HepG2 (cell line): Measurements from ENCODE around the gene AFF1. TPM values are rescaled to one million over a fixed set of nuclear protein-coding genes. Genes with fewer than 3 reads are reported as not detected.

Source experiments
- AHDC1 ChIP-seq: sonication (generic); formaldehyde crosslinking; IDR thresholded peaks from 2 replicates; pipeline ENCODE4 v1.5.1; 2020; ENCODE audit warnings: mild to moderate bottlenecking, missing genetic modification reagents, borderline replicate concordance
- GLI4 ChIP-seq: sonication (generic); formaldehyde crosslinking; IDR thresholded peaks from 2 replicates; pipeline ENCODE4 v1.5.1; 2020; ENCODE audit warnings: missing genetic modification reagents, mild to moderate bottlenecking, moderate library complexity, borderline replicate concordance
- HMG20A ChIP-seq: IDR thresholded peaks from 2 replicates; pipeline ENCODE4 v1.6.1; 2016; ENCODE audit warnings: borderline replicate concordance
- KDM5A ChIP-seq: fragments of 200-600 bp; sonication (generic); IDR thresholded peaks from 2 replicates; pipeline ENCODE4 v1.7.0; 2018; ENCODE audit warnings: antibody characterized with exemption, mild to moderate bottlenecking, low read length, borderline replicate concordance
- NPAS2 ChIP-seq: sonication (generic); formaldehyde crosslinking; IDR thresholded peaks from 2 replicates; pipeline ENCODE4 v1.8.0; 2022; ENCODE audit warnings: mild to moderate bottlenecking, missing genetic modification reagents, borderline replicate concordance
- NRL ChIP-seq: sonication (generic); formaldehyde crosslinking; IDR thresholded peaks from 2 replicates; pipeline ENCODE4 v1.5.0; 2020; ENCODE audit warnings: missing genetic modification reagents, mild to moderate bottlenecking, moderate library complexity, borderline replicate concordance
- REPIN1 ChIP-seq: sonication (generic); formaldehyde crosslinking; IDR thresholded peaks from 2 replicates; pipeline ENCODE4 v1.8.0; 2022; ENCODE audit warnings: missing genetic modification reagents, low read depth, mild to moderate bottlenecking, borderline replicate concordance
- SOX6 ChIP-seq, 2 experiments: fragments of 450-650 bp in 1 of 2; sonication (generic) in 1 of 2; formaldehyde crosslinking in 1 of 2; IDR thresholded peaks; 2 replicates each; pipeline versions ENCODE4 v1.4.0 to v1.6.1; 2017 to 2020; ENCODE audit warnings: antibody characterized with exemption in 1 of 2, mild to moderate bottlenecking in 1 of 2, missing genetic modification reagents in 1 of 2
- ZFP36L2 ChIP-seq: sonication (generic); formaldehyde crosslinking; IDR thresholded peaks from 2 replicates; pipeline ENCODE4 v1.4.0; 2020; ENCODE audit warnings: missing genetic modification reagents
- ZNF543 ChIP-seq: sonication (generic); formaldehyde crosslinking; IDR thresholded peaks from 2 replicates; pipeline ENCODE4 v1.4.0; 2020; ENCODE audit warnings: mild to moderate bottlenecking, missing genetic modification reagents
- ZNF775 ChIP-seq: sonication (generic); formaldehyde crosslinking; IDR thresholded peaks from 2 replicates; pipeline ENCODE4 v1.4.0; 2020; ENCODE audit warnings: missing genetic modification reagents, mild to moderate bottlenecking, moderate library complexity, borderline replicate concordance
- ZNF891 ChIP-seq: sonication (generic); formaldehyde crosslinking; IDR thresholded peaks from 2 replicates; pipeline ENCODE4 v1.5.0; 2020; ENCODE audit warnings: mild to moderate bottlenecking, missing genetic modification reagents
- polyA plus RNA-seq, 8 experiments: library from polyadenylated mRNA; depleted of rRNA in 3 of 8; stranded (reverse) in 7 of 8; unstranded in 1 of 8; fragments of >200 nt; fragmentation: Illumina TruSeq in 4 of 8; extraction: Trizol in 4 of 8; gene quantifications; 2 replicates each; pipeline versions ENCODE4 v1.2.1 to v1.2.3, GENCODE V29; 2011 to 2016; ENCODE audit warnings: low read depth in 4 of 8, missing spikeins in 1 of 8, mixed read lengths in 1 of 8; ENCODE audit not compliant: insufficient read depth in 1 of 8
- total RNA-seq, 5 experiments: library from RNA; depleted of rRNA; stranded (reverse); fragments of >200 nt; fragmentation: Illumina TruSeq; extraction: Trizol; gene quantifications; 2 replicates each; pipeline ENCODE4 v1.2.3, GENCODE V29; 2016; ENCODE audit warnings: low read depth in 1 of 5
- TF ChIP-seq, protein P1 (sequence below): sonication (generic); formaldehyde crosslinking; IDR thresholded peaks from 2 replicates; pipeline ENCODE4 v1.5.0; 2020; ENCODE audit warnings: mild to moderate bottlenecking, missing genetic modification reagents
- TF ChIP-seq, protein P2 (sequence below): sonication (generic); formaldehyde crosslinking; IDR thresholded peaks from 2 replicates; pipeline ENCODE4 v1.5.1; 2020; ENCODE audit warnings: mild to moderate bottlenecking, missing genetic modification reagents, moderate library complexity
- TF ChIP-seq, protein P3 (sequence below): sonication (generic); formaldehyde crosslinking; IDR thresholded peaks from 2 replicates; pipeline ENCODE4 v1.8.0; 2022; ENCODE audit warnings: mild to moderate bottlenecking, missing genetic modification reagents; ENCODE audit not compliant: insufficient replicate concordance

Gene AFF1
- total and polyA plus RNA-seq, 2 of the 13 experiments (the other 11 are each of a cell fraction or from before 2014, with no cell fraction given): 15.5 to 15.9 TPM

- TF ChIP-seq AHDC1: peak; percentile 34; the same call in 1 of the 2 replicates
- TF ChIP-seq HMG20A (CRISPR knock-in tag): peak; percentile 52; the same call in 1 of the 2 replicates
- TF ChIP-seq, protein P1, sequence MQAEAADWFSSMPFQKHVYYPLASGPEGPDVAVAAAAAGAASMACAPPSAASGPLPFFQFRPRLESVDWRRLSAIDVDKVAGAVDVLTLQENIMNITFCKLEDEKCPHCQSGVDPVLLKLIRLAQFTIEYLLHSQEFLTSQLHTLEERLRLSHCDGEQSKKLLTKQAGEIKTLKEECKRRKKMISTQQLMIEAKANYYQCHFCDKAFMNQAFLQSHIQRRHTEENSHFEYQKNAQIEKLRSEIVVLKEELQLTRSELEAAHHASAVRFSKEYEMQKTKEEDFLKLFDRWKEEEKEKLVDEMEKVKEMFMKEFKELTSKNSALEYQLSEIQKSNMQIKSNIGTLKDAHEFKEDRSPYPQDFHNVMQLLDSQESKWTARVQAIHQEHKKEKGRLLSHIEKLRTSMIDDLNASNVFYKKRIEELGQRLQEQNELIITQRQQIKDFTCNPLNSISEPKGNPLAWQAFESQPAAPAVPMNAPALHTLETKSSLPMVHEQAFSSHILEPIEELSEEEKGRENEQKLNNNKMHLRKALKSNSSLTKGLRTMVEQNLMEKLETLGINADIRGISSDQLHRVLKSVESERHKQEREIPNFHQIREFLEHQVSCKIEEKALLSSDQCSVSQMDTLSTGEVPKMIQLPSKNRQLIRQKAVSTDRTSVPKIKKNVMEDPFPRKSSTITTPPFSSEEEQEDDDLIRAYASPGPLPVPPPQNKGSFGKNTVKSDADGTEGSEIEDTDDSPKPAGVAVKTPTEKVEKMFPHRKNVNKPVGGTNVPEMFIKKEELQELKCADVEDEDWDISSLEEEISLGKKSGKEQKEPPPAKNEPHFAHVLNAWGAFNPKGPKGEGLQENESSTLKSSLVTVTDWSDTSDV (CRISPR knock-in tag): no peak
- TF ChIP-seq ZNF775 (CRISPR knock-in tag): no peak
- no peak for TF ChIP-seq SOX6 (IDR thresholded peaks at IDR 0.05)
- TF ChIP-seq SOX6 (CRISPR knock-in tag; IDR thresholded peaks at IDR 0.05): peak; percentile 66
- TF ChIP-seq, protein P2, sequence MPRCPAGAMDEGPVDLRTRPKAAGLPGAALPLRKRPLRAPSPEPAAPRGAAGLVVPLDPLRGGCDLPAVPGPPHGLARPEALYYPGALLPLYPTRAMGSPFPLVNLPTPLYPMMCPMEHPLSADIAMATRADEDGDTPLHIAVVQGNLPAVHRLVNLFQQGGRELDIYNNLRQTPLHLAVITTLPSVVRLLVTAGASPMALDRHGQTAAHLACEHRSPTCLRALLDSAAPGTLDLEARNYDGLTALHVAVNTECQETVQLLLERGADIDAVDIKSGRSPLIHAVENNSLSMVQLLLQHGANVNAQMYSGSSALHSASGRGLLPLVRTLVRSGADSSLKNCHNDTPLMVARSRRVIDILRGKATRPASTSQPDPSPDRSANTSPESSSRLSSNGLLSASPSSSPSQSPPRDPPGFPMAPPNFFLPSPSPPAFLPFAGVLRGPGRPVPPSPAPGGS (CRISPR knock-in tag): no peak
- TF ChIP-seq KDM5A: no peak; the same call in 1 of the 2 replicates
- no peak for TF ChIP-seq ZNF891
- no peak for TF ChIP-seq GLI4 (CRISPR knock-in tag)
- TF ChIP-seq REPIN1 (CRISPR knock-in tag): no peak; the same call in 1 of the 2 replicates
- no peak for TF ChIP-seq ZNF543 (CRISPR knock-in tag)
- TF ChIP-seq, protein P3, sequence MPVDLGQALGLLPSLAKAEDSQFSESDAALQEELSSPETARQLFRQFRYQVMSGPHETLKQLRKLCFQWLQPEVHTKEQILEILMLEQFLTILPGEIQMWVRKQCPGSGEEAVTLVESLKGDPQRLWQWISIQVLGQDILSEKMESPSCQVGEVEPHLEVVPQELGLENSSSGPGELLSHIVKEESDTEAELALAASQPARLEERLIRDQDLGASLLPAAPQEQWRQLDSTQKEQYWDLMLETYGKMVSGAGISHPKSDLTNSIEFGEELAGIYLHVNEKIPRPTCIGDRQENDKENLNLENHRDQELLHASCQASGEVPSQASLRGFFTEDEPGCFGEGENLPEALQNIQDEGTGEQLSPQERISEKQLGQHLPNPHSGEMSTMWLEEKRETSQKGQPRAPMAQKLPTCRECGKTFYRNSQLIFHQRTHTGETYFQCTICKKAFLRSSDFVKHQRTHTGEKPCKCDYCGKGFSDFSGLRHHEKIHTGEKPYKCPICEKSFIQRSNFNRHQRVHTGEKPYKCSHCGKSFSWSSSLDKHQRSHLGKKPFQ: no peak
- TF ChIP-seq NRL (CRISPR knock-in tag): no peak
- TF ChIP-seq NPAS2 (CRISPR knock-in tag): no peak
- TF ChIP-seq ZFP36L2 (CRISPR knock-in tag): no peak
These were observed 1.3 kb downstream of the AFF1 start (continued) for GRCh38 chr4:86935853-86936733.
